Measurements from ENCODE around the gene ZNF860. TPM values are rescaled to one million over a fixed set of nuclear protein-coding genes. Genes with fewer than 3 reads are reported as not detected.

The ZNF860 gene
- total RNA-seq, 2 experiments from 2014 or later = 20.3 to 22.2 TPM

- BruUV-seq (replicated peaks) = TSS peak; percentile 19
- Histone ChIP-seq H3K4me3 (ENCODE audit: low read depth, low read length, poor library complexity, severe bottlenecking) (peak overlapping the region; percentile 91), H3K4me1 (ENCODE audit: insufficient read depth, low read length, poor library complexity, severe bottlenecking) (peaks cover 76% of the 10 kb centered on the region), H3K27ac (ENCODE audit: low read depth, low read length, poor library complexity, severe bottlenecking) (peak overlapping the region; percentile 88), H2AFZ (ENCODE audit: low read length) (no peak overlapping the region), H4K20me1 (ENCODE audit: insufficient read depth, low read length) (0 out of 2 replicates have a peak, but pooled peaks cover 4% of the 10 kb centered on the region), H3K79me2 (ENCODE audit: insufficient read depth, low read depth, low read length) (peaks cover 93% of the 10 kb centered on the region), H3K9me3 (ENCODE audit: low read length) (peaks cover 10% of the 10 kb centered on the region; the same call in 1 of the 2 replicates), H3K4me2 (ENCODE audit: low read length) (peak overlapping the region; percentile 98), H3K36me3 (ENCODE audit: insufficient read depth, low read length) (peaks cover 49% of the 10 kb centered on the region), H3K9me2 (ENCODE audit: insufficient read depth, low read length) (no peaks in the 10 kb centered on the region)
- ChIA-PET CTCF (ENCODE audit: unreplicated experiment) (no interaction called here), POLR2A (interaction anchor here (0.5 to 1.6 kb wide), 7 partner anchors 11 to 371 kb away, joined by 3 to 9 read pairs (median 3); no protein-coding TSS in a partner anchor)
- no peak for DNase-seq (ENCODE audit: low spot score)
- no peak for TF ChIP-seq CTCF (conservative IDR thresholded peaks at IDR 0.05; ENCODE audit: low read length)
- no peak for TF ChIP-seq EZH2phosphoT487 (IDR thresholded peaks at IDR 0.05; ENCODE audit: borderline replicate concordance, low read depth, low read length)
- intact Hi-C loops (cut with micrococcal nuclease; ENCODE audit: unreplicated experiment) = no loop called here
These were observed 3.0 kb upstream of the ZNF860 start for GRCh38 chr3:31978553-31978952.

GRCh38 chr3:31979001-31979697, 2.4 kb upstream of the ZNF860 start:
- no TSS peak for BruUV-seq (replicated peaks)

More at GRCh38 chr3:31979001-31979697, 2.4 kb upstream of the ZNF860 start:
- CTCF ChIA-PET (ENCODE audit: unreplicated experiment) = no interaction called here
- H3K9me2 ChIP-seq (ENCODE audit: insufficient read depth, low read length) = no peaks in the 10 kb centered on the region
- peak overlapping the region; percentile 88 for H3K27ac ChIP-seq (ENCODE audit: low read depth, low read length, poor library complexity, severe bottlenecking)
- H4K20me1 ChIP-seq (ENCODE audit: insufficient read depth, low read length) = 0 out of 2 replicates have a peak, but pooled peaks cover 4% of the 10 kb centered on the region
- peaks cover 13% of the 10 kb centered on the region; the same call in 1 of the 2 replicates for H3K9me3 ChIP-seq (ENCODE audit: low read length)
- TF ChIP-seq EZH2phosphoT487 (IDR thresholded peaks at IDR 0.05; ENCODE audit: borderline replicate concordance, low read depth, low read length) (no peak), CTCF (conservative IDR thresholded peaks at IDR 0.05; ENCODE audit: low read length) (no peak)
- peak overlapping the region; percentile 98 for H3K4me2 ChIP-seq (ENCODE audit: low read length)
- H3K4me1 ChIP-seq (ENCODE audit: insufficient read depth, low read length, poor library complexity, severe bottlenecking) = peaks cover 75% of the 10 kb centered on the region
- no peak overlapping the region for H2AFZ ChIP-seq (ENCODE audit: low read length)
- H3K4me3 ChIP-seq (ENCODE audit: low read depth, low read length, poor library complexity, severe bottlenecking) = peak overlapping the region; percentile 91
- peaks cover 55% of the 10 kb centered on the region for H3K36me3 ChIP-seq (ENCODE audit: insufficient read depth, low read length)
- no peak for DNase-seq (ENCODE audit: low spot score)
- POLR2A ChIA-PET = interaction anchor here (1.0 to 1.6 kb wide), 4 partner anchors 27 to 61 kb away, joined by 3 to 9 read pairs (median 4); no protein-coding TSS in a partner anchor
- peaks cover 93% of the 10 kb centered on the region for H3K79me2 ChIP-seq (ENCODE audit: insufficient read depth, low read depth, low read length)
- intact Hi-C loops (cut with micrococcal nuclease; ENCODE audit: unreplicated experiment) = loop anchor here (1.0 kb wide), 1 partner anchor 34 kb away; no protein-coding TSS in a partner anchor

All from OCI-LY7 (cell line).